MM.1S (cell line): ENCODE data around the gene MRPL19.

Experiments used
- DNase-seq: peaks from one replicate; pipeline ENCODE4 v3.0.0-alpha.2; 2015
- H2AFZ ChIP-seq: fragments of 300-600 bp; sonication (generic); 2 replicates; pipeline ENCODE4 v1.6.0; 2016; ENCODE audit warnings: antibody characterized with exemption, low read length
- H3F3A ChIP-seq: fragments of 300-600 bp; sonication (generic); 2 replicates; pipeline ENCODE4 v1.6.1; 2016; ENCODE audit warnings: mild to moderate bottlenecking, antibody characterized with exemption, low read length, moderate library complexity, mixed read lengths; ENCODE audit not compliant: insufficient read depth
- H3K27ac ChIP-seq: fragments of 300-600 bp; sonication (generic); 2 replicates; pipeline ENCODE4 v1.5.1; 2016; ENCODE audit warnings: mild to moderate bottlenecking, low read length
- H3K27me3 ChIP-seq: fragments of 300-600 bp; sonication (generic); replicated peaks from 2 replicates; pipeline ENCODE4 v1.6.0; 2016; ENCODE audit warnings: low read length; ENCODE audit not compliant: insufficient read depth
- H3K36me3 ChIP-seq: fragments of 300-600 bp; sonication (generic); replicated peaks from 2 replicates; pipeline ENCODE4 v1.6.1; 2016; ENCODE audit warnings: mild to moderate bottlenecking, low read length, mixed read lengths; ENCODE audit not compliant: insufficient read depth
- H3K4me1 ChIP-seq: fragments of 300-600 bp; sonication (generic); 2 replicates; pipeline ENCODE4 v1.6.1; 2016; ENCODE audit warnings: low read length, mixed read lengths
- H3K4me2 ChIP-seq: fragments of 300-600 bp; sonication (generic); 2 replicates; pipeline ENCODE4 v1.6.0; 2016; ENCODE audit warnings: low read depth, low read length
- H3K4me3 ChIP-seq: fragments of 300-600 bp; sonication (generic); 2 replicates; pipeline ENCODE4 v1.5.1; 2016; ENCODE audit warnings: low read length, mixed read lengths
- H3K79me2 ChIP-seq: fragments of 300-600 bp; sonication (generic); 2 replicates; pipeline ENCODE4 v1.6.1; 2016; ENCODE audit warnings: mixed run types, low read length, mixed read lengths
- H3K9ac ChIP-seq: fragments of 300-600 bp; sonication (generic); 2 replicates; pipeline ENCODE4 v1.6.1; 2016; ENCODE audit warnings: low read length, mixed read lengths
- H3K9me2 ChIP-seq: fragments of 300-600 bp; sonication (generic); replicated peaks from 2 replicates; pipeline ENCODE4 v1.6.1; 2016; ENCODE audit warnings: mild to moderate bottlenecking, low read length, mixed read lengths; ENCODE audit not compliant: insufficient read depth
- H3K9me3 ChIP-seq: fragments of 300-600 bp; sonication (generic); replicated peaks from 2 replicates; pipeline ENCODE4 v1.6.1; 2016; ENCODE audit warnings: mild to moderate bottlenecking, low read length, mixed read lengths; ENCODE audit not compliant: insufficient read depth
- H4K20me1 ChIP-seq: fragments of 300-600 bp; sonication (generic); 2 replicates; pipeline ENCODE4 v1.6.1; 2016; ENCODE audit warnings: mild to moderate bottlenecking, low read length, moderate library complexity, mixed read lengths; ENCODE audit not compliant: insufficient read depth
- CTCF ChIP-seq: fragments of 300-600 bp; sonication (generic); IDR thresholded peaks from 2 replicates; pipeline ENCODE4 v1.5.1; 2016; ENCODE audit warnings: antibody characterized with exemption, low read length, mixed read lengths
- EZH2 ChIP-seq: fragments of 300-600 bp; sonication (generic); optimal IDR thresholded peaks from 2 replicates; pipeline ENCODE3; 2017; ENCODE audit warnings: low read depth, mild to moderate bottlenecking, antibody characterized with exemption, low read length, mixed read lengths
- EZH2phosphoT487 ChIP-seq: fragments of 300-600 bp; sonication (generic); IDR thresholded peaks from 2 replicates; pipeline ENCODE4 v1.6.1; 2018; ENCODE audit warnings: antibody characterized with exemption, low read length

The MRPL19 gene

GRCh38 chr2:75619956-75620740 lies 26.4 kb upstream of the MRPL19 start:
- no peaks in the 10 kb centered on the region for H3K27me3 ChIP-seq
- no peaks in the 10 kb centered on the region for H3K36me3 ChIP-seq
- no peak for DNase-seq
- H3K9me3 ChIP-seq: no peaks in the 10 kb centered on the region
- no peaks in the 10 kb centered on the region for H3K9me2 ChIP-seq
- no peak overlapping the region for H3K9ac ChIP-seq
- no peaks in the 10 kb centered on the region for H3K79me2 ChIP-seq
- no peak overlapping the region for H2AFZ ChIP-seq
- H3F3A ChIP-seq: no peaks in the 10 kb centered on the region
- H3K27ac ChIP-seq: no peak overlapping the region
- H3K4me2 ChIP-seq: no peak overlapping the region
- no peaks in the 10 kb centered on the region for H4K20me1 ChIP-seq
- TF ChIP-seq EZH2phosphoT487 (no peak), CTCF (no peak), EZH2 (no peak)
- H3K4me1 ChIP-seq: no peaks in the 10 kb centered on the region
- H3K4me3 ChIP-seq: no peak overlapping the region

- TF ChIP-seq EZH2phosphoT487 (no peak), CTCF (no peak), EZH2 (no peak)
- H3K9ac ChIP-seq: no peak overlapping the region
- H3K79me2 ChIP-seq: no peaks in the 10 kb centered on the region
- H3K27me3 ChIP-seq: no peaks in the 10 kb centered on the region
- no peaks in the 10 kb centered on the region for H3K36me3 ChIP-seq
- no peaks in the 10 kb centered on the region for H4K20me1 ChIP-seq
- no peak overlapping the region for H3K27ac ChIP-seq
- no peak overlapping the region for H3K4me3 ChIP-seq
- no peaks in the 10 kb centered on the region for H3F3A ChIP-seq
- no peaks in the 10 kb centered on the region for H3K9me3 ChIP-seq
- H3K9me2 ChIP-seq: no peaks in the 10 kb centered on the region
- no peak overlapping the region for H3K4me2 ChIP-seq
- no peak overlapping the region for H2AFZ ChIP-seq
- no peaks in the 10 kb centered on the region for H3K4me1 ChIP-seq
- DNase-seq: no peak
Measured at GRCh38 chr2:75621228-75621627, 25.4 kb upstream of the MRPL19 start.

GRCh38 chr2:75622500-75622899 lies 24.1 kb upstream of the MRPL19 start:
- Histone ChIP-seq H3F3A (no peaks in the 10 kb centered on the region), H3K79me2 (no peaks in the 10 kb centered on the region), H3K4me1 (no peaks in the 10 kb centered on the region), H3K9ac (no peak overlapping the region), H3K4me2 (no peak overlapping the region), H3K9me2 (no peaks in the 10 kb centered on the region), H3K4me3 (no peak overlapping the region), H2AFZ (no peak overlapping the region), H3K36me3 (no peaks in the 10 kb centered on the region), H3K27me3 (no peaks in the 10 kb centered on the region), H4K20me1 (no peaks in the 10 kb centered on the region), H3K9me3 (no peaks in the 10 kb centered on the region), H3K27ac (no peak overlapping the region)
- TF ChIP-seq CTCF (no peak), EZH2phosphoT487 (no peak), EZH2 (no peak)
- DNase-seq: no peak
